HepG2 (cell line): Measurements from ENCODE around the gene ECHS1. TPM values are rescaled to one million over a fixed set of nuclear protein-coding genes. Genes with fewer than 3 reads are reported as not detected.

ENCODE experiments used
- ADNP ChIP-seq: sonication (generic); formaldehyde crosslinking; IDR thresholded peaks from 2 replicates; pipeline ENCODE4 v1.4.0; 2020; ENCODE audit warnings: missing genetic modification reagents
- ATF2 ChIP-seq: sonication (generic); formaldehyde crosslinking; IDR thresholded peaks from 2 replicates; pipeline ENCODE4 v1.4.0; 2020; ENCODE audit warnings: missing genetic modification reagents
- CENPBD1 ChIP-seq: sonication (generic); formaldehyde crosslinking; IDR thresholded peaks from 2 replicates; pipeline ENCODE4 v1.8.0; 2022; ENCODE audit warnings: missing genetic modification reagents, low read depth, mild to moderate bottlenecking, borderline replicate concordance
- ISL2 ChIP-seq: sonication (generic); formaldehyde crosslinking; IDR thresholded peaks from 2 replicates; pipeline ENCODE4 v1.5.0; 2020; ENCODE audit warnings: missing genetic modification reagents
- KMT2A ChIP-seq: sonication (generic); formaldehyde crosslinking; IDR thresholded peaks from 2 replicates; pipeline ENCODE4 v1.4.0; 2020; ENCODE audit warnings: missing genetic modification reagents
- MIER3 ChIP-seq: IDR thresholded peaks from 2 replicates; pipeline ENCODE4 v1.6.1; 2016; ENCODE audit warnings: missing compliant biosample characterization, borderline replicate concordance
- MNT ChIP-seq: fragments of 450-650 bp; IDR thresholded peaks from 2 replicates; pipeline ENCODE4 v1.6.1; 2016
- MTERF4 ChIP-seq: sonication (generic); formaldehyde crosslinking; IDR thresholded peaks from 2 replicates; pipeline ENCODE4 v1.8.0; 2023; ENCODE audit warnings: mild to moderate bottlenecking, missing genetic modification reagents
- ZBTB33 ChIP-seq: sonication (generic); formaldehyde crosslinking; IDR thresholded peaks from 2 replicates; pipeline ENCODE4 v1.4.0; 2020; ENCODE audit warnings: missing genetic modification reagents
- ZNF207 ChIP-seq: fragments of 450-650 bp; IDR thresholded peaks from 2 replicates; pipeline ENCODE4 v1.6.1; 2016; ENCODE audit warnings: antibody characterized with exemption, borderline replicate concordance
- ZNF574 ChIP-seq: sonication (generic); formaldehyde crosslinking; IDR thresholded peaks from 2 replicates; pipeline ENCODE4 v1.4.0; 2020; ENCODE audit warnings: missing genetic modification reagents
- ZNF607 ChIP-seq: sonication (generic); formaldehyde crosslinking; IDR thresholded peaks from 2 replicates; pipeline ENCODE4 v1.5.1; 2020; ENCODE audit warnings: missing genetic modification reagents, mild to moderate bottlenecking, borderline replicate concordance
- ZNF614 ChIP-seq: IDR thresholded peaks from 2 replicates; pipeline ENCODE4 v1.6.1; 2018; ENCODE audit warnings: missing biosample characterization, missing genetic modification reagents, inconsistent platforms, borderline replicate concordance
- ZXDC ChIP-seq: sonication (generic); formaldehyde crosslinking; IDR thresholded peaks from 2 replicates; pipeline ENCODE4 v1.5.0; 2020; ENCODE audit warnings: mild to moderate bottlenecking, missing genetic modification reagents
- polyA plus RNA-seq, 8 experiments: library from polyadenylated mRNA; depleted of rRNA in 3 of 8; stranded (reverse) in 7 of 8; unstranded in 1 of 8; fragments of >200 nt; fragmentation: Illumina TruSeq in 4 of 8; extraction: Trizol in 4 of 8; gene quantifications; 2 replicates each; pipeline versions ENCODE4 v1.2.1 to v1.2.3, GENCODE V29; 2011 to 2016; ENCODE audit warnings: low read depth in 4 of 8, missing spikeins in 1 of 8, mixed read lengths in 1 of 8; ENCODE audit not compliant: insufficient read depth in 1 of 8
- total RNA-seq, 5 experiments: library from RNA; depleted of rRNA; stranded (reverse); fragments of >200 nt; fragmentation: Illumina TruSeq; extraction: Trizol; gene quantifications; 2 replicates each; pipeline ENCODE4 v1.2.3, GENCODE V29; 2016; ENCODE audit warnings: low read depth in 1 of 5

The ECHS1 gene
- total and polyA plus RNA-seq, 2 of the 13 experiments (the other 11 are each of a cell fraction or from before 2014, with no cell fraction given), result 32.7 to 195 TPM

- TF ChIP-seq ZNF574 (0 out of 2 replicates have a peak, but pooled peaks have one; percentile 31), ZNF614 (peak; percentile 63; the same call in 1 of the 2 replicates), ZBTB33 (0 out of 2 replicates have a peak, but pooled peaks have one; percentile 9), ADNP (CRISPR knock-in tag) (no peak), MIER3 (CRISPR knock-in tag) (no peak), ZXDC (CRISPR knock-in tag) (no peak), CENPBD1 (CRISPR knock-in tag) (no peak), MTERF4 (CRISPR knock-in tag) (no peak), ISL2 (CRISPR knock-in tag) (no peak), KMT2A (CRISPR knock-in tag) (peak; percentile 31; the same call in 1 of the 2 replicates), ZNF207 (no peak), MNT (no peak), ZNF607 (CRISPR knock-in tag) (no peak), ATF2 (no peak)
Observed at GRCh38 chr10:133329491-133330202, 43.5 kb downstream of the ECHS1 start (continued).
